Measurements from ENCODE around the gene ZNF396.

Gene ZNF396

GRCh38 chr18:35422237-35422636 is 45.1 kb upstream of the ZNF396 start:
- H3K4me1 ChIP-seq (ENCODE audit: insufficient read depth, low read length) = no peaks in the 10 kb centered on the region
- no peak overlapping the region for H3K9ac ChIP-seq (ENCODE audit: low read depth, low read length)
- H4K20me1 ChIP-seq (ENCODE audit: insufficient read depth, low read length) = no peaks in the 10 kb centered on the region
- no peak for TF ChIP-seq EZH2 (IDR thresholded peaks at IDR 0.05; ENCODE audit: borderline replicate concordance, low read depth, low read length, severe bottlenecking)
- TF ChIP-seq CTCF (IDR thresholded peaks at IDR 0.05; ENCODE audit: borderline replicate concordance, extremely low read depth, low read length, poor library complexity, severe bottlenecking) = no peak
- no peak overlapping the region for H3K4me2 ChIP-seq (ENCODE audit: insufficient read depth, low read length)
- no peaks in the 10 kb centered on the region for H3K9me3 ChIP-seq (ENCODE audit: insufficient read depth, low read length, severe bottlenecking)
- H2AFZ ChIP-seq (ENCODE audit: low read depth, low read length) = no peak overlapping the region
- no peak for ATAC-seq (ENCODE audit: insufficient read depth, low read depth)
- no peak overlapping the region for H3K4me3 ChIP-seq (ENCODE audit: low read depth in 1 of 2, low read length in 2 of 2)
- no peaks in the 10 kb centered on the region for H3K27me3 ChIP-seq (ENCODE audit: insufficient read depth, low read length, poor library complexity)
- DNase-seq = no peak
- H3K27ac ChIP-seq (ENCODE audit: low read length) = no peak overlapping the region
- H3K79me2 ChIP-seq (ENCODE audit: insufficient read depth, low read length) = no peaks in the 10 kb centered on the region
- H3K36me3 ChIP-seq (ENCODE audit: insufficient read depth, low read length) = no peaks in the 10 kb centered on the region

- Histone ChIP-seq H3K4me1 (ENCODE audit: insufficient read depth, low read length) (no peaks in the 10 kb centered on the region), H2AFZ (ENCODE audit: low read depth, low read length) (no peak overlapping the region), H3K9me3 (ENCODE audit: insufficient read depth, low read length, severe bottlenecking) (no peaks in the 10 kb centered on the region), H3K27ac (ENCODE audit: low read length) (no peak overlapping the region), H3K9ac (ENCODE audit: low read depth, low read length) (no peak overlapping the region), H3K79me2 (ENCODE audit: insufficient read depth, low read length) (no peaks in the 10 kb centered on the region), H3K4me3 (ENCODE audit: low read depth in 1 of 2, low read length in 2 of 2) (no peak overlapping the region), H3K4me2 (ENCODE audit: insufficient read depth, low read length) (no peak overlapping the region), H3K36me3 (ENCODE audit: insufficient read depth, low read length) (no peaks in the 10 kb centered on the region), H4K20me1 (ENCODE audit: insufficient read depth, low read length) (no peaks in the 10 kb centered on the region), H3K27me3 (ENCODE audit: insufficient read depth, low read length, poor library complexity) (peaks cover 5% of the 10 kb centered on the region)
- TF ChIP-seq CTCF (IDR thresholded peaks at IDR 0.05; ENCODE audit: borderline replicate concordance, extremely low read depth, low read length, poor library complexity, severe bottlenecking) (no peak), EZH2 (IDR thresholded peaks at IDR 0.05; ENCODE audit: borderline replicate concordance, low read depth, low read length, severe bottlenecking) (no peak)
- DNase-seq (no peak), ATAC-seq (ENCODE audit: insufficient read depth, low read depth) (no peak)
Measured at GRCh38 chr18:35418610-35419009, 41.5 kb upstream of the ZNF396 start.

GRCh38 chr18:35417223-35417622 is 40.1 kb upstream of the ZNF396 start:
- Histone ChIP-seq H2AFZ (ENCODE audit: low read depth, low read length) (no peak overlapping the region), H3K4me3 (ENCODE audit: low read depth in 1 of 2, low read length in 2 of 2) (no peak overlapping the region), H3K4me2 (ENCODE audit: insufficient read depth, low read length) (no peak overlapping the region), H3K27ac (ENCODE audit: low read length) (no peak overlapping the region), H3K4me1 (ENCODE audit: insufficient read depth, low read length) (no peaks in the 10 kb centered on the region), H3K27me3 (ENCODE audit: insufficient read depth, low read length, poor library complexity) (peaks cover 5% of the 10 kb centered on the region), H3K9ac (ENCODE audit: low read depth, low read length) (no peak overlapping the region), H4K20me1 (ENCODE audit: insufficient read depth, low read length) (no peaks in the 10 kb centered on the region), H3K9me3 (ENCODE audit: insufficient read depth, low read length, severe bottlenecking) (no peaks in the 10 kb centered on the region), H3K36me3 (ENCODE audit: insufficient read depth, low read length) (no peaks in the 10 kb centered on the region), H3K79me2 (ENCODE audit: insufficient read depth, low read length) (no peaks in the 10 kb centered on the region)
- no peak for TF ChIP-seq EZH2 (IDR thresholded peaks at IDR 0.05; ENCODE audit: borderline replicate concordance, low read depth, low read length, severe bottlenecking)
- TF ChIP-seq CTCF (IDR thresholded peaks at IDR 0.05; ENCODE audit: borderline replicate concordance, extremely low read depth, low read length, poor library complexity, severe bottlenecking) = no peak
- DNase-seq = no peak
- ATAC-seq (ENCODE audit: insufficient read depth, low read depth) = no peak

GRCh38 chr18:35415511-35416073 is 38.5 kb upstream of the ZNF396 start:
- H3K9ac ChIP-seq (ENCODE audit: low read depth, low read length) = no peak overlapping the region
- peaks cover 5% of the 10 kb centered on the region for H3K27me3 ChIP-seq (ENCODE audit: insufficient read depth, low read length, poor library complexity)
- H3K4me3 ChIP-seq (ENCODE audit: low read depth in 1 of 2, low read length in 2 of 2) = no peak overlapping the region
- no peaks in the 10 kb centered on the region for H3K36me3 ChIP-seq (ENCODE audit: insufficient read depth, low read length)
- no peak for ATAC-seq (ENCODE audit: insufficient read depth, low read depth)
- no peak for DNase-seq
- H3K79me2 ChIP-seq (ENCODE audit: insufficient read depth, low read length) = no peaks in the 10 kb centered on the region
- TF ChIP-seq EZH2 (IDR thresholded peaks at IDR 0.05; ENCODE audit: borderline replicate concordance, low read depth, low read length, severe bottlenecking) = no peak
- no peak for TF ChIP-seq CTCF (IDR thresholded peaks at IDR 0.05; ENCODE audit: borderline replicate concordance, extremely low read depth, low read length, poor library complexity, severe bottlenecking)
- H2AFZ ChIP-seq (ENCODE audit: low read depth, low read length) = no peak overlapping the region
- no peaks in the 10 kb centered on the region for H3K4me1 ChIP-seq (ENCODE audit: insufficient read depth, low read length)
- no peak overlapping the region for H3K27ac ChIP-seq (ENCODE audit: low read length)
- no peak overlapping the region for H3K4me2 ChIP-seq (ENCODE audit: insufficient read depth, low read length)
- no peaks in the 10 kb centered on the region for H3K9me3 ChIP-seq (ENCODE audit: insufficient read depth, low read length, severe bottlenecking)
- H4K20me1 ChIP-seq (ENCODE audit: insufficient read depth, low read length) = no peaks in the 10 kb centered on the region

All from DND-41 (cell line).